ENCODE measurements around the gene UBE2S.

The UBE2S gene

GRCh38 chr19:55362990-55363716, 44.4 kb downstream of the UBE2S start, which contains the start of gene GARIN5B:
GARIN5B (minus strand) TSS chr19:55363260; CDS start chr19:55363066, 194 bp downstream.
- DNase-seq (ENCODE audit: low read depth in 2 of 2) = no peak

- DNase-seq (ENCODE audit: low read depth in 2 of 2) = no peak
Measured at GRCh38 chr19:55362174-55362989, 45.2 kb downstream of the UBE2S start.

GRCh38 chr19:55360902-55361301, 46.7 kb downstream of the UBE2S start:
- no peak for DNase-seq (ENCODE audit: low read depth in 2 of 2)

- DNase-seq (ENCODE audit: low read depth in 2 of 2) = no peak
Measured at GRCh38 chr19:55358943-55359908, 48.4 kb downstream of the UBE2S start.

- no peak for DNase-seq (ENCODE audit: low read depth in 2 of 2)
Measured at GRCh38 chr19:55358493-55358892, 49.1 kb downstream of the UBE2S start.

GRCh38 chr19:55355213-55355821, 52.3 kb downstream of the UBE2S start:
- no peak for DNase-seq (ENCODE audit: low read depth in 2 of 2)

- DNase-seq (ENCODE audit: low read depth in 2 of 2) = no peak
Measured at GRCh38 chr19:55354698-55355212, 52.8 kb downstream of the UBE2S start, which contains the start of gene COX6B2. COX6B2 (minus strand) TSS chr19:55354719; CDS start chr19:55354521, 198 bp downstream.

- peak in 1 of 2 donors; percentile 31 for DNase-seq (ENCODE audit: low read depth in 2 of 2)
Measured at GRCh38 chr19:55353803-55354697, 53.5 kb downstream of the UBE2S start.

GRCh38 chr19:55353356-55353802, 54.2 kb downstream of the UBE2S start:
- no peak for DNase-seq (ENCODE audit: low read depth in 2 of 2)

- no peak for DNase-seq (ENCODE audit: low read depth in 2 of 2)
Measured at GRCh38 chr19:55352549-55353145, 54.9 kb downstream of the UBE2S start.

GRCh38 chr19:55352040-55352439, 55.5 kb downstream of the UBE2S start:
- DNase-seq (ENCODE audit: low read depth in 2 of 2) = no peak

- no peak for DNase-seq (ENCODE audit: low read depth in 2 of 2)
Measured at GRCh38 chr19:55350620-55351315, 56.8 kb downstream of the UBE2S start.
